ENCODE data around the gene LINGO1.

The LINGO1 gene

DNA sequence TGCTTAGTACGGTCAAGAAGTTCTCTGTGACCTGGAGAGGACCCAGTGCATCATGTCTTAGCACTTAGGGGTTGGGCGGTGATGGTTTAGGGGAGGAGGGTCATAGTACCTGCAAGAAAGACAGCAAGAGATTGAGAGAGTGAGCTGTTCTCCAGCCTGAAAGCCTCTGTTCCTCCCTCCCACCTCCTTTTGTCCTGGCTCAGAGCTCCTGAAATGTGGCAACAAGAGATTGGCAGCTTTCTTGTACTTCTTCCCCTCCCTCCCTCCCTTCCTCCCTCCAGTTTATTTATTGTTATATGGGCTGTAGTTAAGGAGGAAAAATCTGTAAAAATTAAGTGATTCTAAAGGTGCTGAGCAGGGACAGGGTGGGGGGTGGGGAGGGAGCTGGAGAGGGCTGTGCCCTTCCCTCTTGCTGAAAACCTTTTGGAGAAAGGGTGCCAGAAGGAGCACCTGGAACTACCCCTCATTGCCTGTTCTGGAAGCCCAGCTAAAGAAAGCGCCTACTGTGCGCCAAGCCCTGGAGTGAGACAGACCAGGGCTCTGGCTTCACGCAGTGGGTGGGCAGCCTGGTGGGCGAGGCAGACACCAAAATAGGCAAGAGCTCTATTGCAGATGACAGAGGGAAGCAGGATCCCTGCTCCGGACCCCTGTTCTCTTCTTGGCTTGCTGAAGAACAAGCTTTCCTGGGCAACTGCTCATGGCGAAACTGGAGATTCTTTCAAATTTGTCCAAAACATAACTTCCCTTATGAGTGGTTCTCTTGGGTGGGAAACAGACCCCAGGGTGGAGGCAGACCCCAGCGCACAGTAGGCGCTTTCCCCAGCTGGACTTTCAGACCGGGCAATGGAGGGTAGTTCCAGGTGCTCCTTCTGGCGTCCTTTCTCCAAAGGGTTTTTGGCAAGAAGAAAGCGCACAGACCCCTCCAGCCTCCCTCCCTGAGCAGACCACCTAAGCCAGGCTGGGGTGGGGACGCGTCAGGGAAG is 35.6 kb downstream of the LINGO1 start:
- no peak for DNase-seq (ENCODE audit: extremely low read depth, insufficient read length)

DNA sequence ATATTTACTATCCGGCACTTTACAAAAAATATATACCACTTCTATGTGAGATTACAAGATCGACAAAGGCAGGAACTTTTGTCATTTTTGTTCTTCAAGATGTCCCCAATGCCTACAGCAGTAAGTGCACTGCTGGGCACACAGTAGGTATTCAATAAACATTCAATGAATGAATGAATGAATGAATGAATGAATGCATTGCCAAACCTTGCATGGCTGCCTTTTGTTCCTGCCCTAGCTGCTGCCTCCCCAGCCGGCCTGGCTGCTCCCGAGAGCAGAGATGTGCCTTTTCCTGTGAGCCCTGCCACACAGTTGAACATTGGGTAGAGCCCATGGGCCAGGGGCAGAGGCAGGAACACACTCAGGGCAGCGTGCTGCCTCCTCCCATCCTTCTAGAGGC is 37.5 kb downstream of the LINGO1 start:
- Histone ChIP-seq H3K4me3 (replicated peaks; ENCODE audit: low read depth, low read length) (no peak overlapping the region), H3K36me3 (ENCODE audit: control insufficient read depth, insufficient read depth, low read length) (no peaks in the 10 kb centered on the region), H3K27me3 (replicated peaks; ENCODE audit: control insufficient read depth, insufficient read depth, low read length) (no peaks in the 10 kb centered on the region; the same call in 1 of the 2 replicates)
- DNase-seq (ENCODE audit: extremely low read depth, insufficient read length) = no peak
- TF ChIP-seq, protein P1, sequence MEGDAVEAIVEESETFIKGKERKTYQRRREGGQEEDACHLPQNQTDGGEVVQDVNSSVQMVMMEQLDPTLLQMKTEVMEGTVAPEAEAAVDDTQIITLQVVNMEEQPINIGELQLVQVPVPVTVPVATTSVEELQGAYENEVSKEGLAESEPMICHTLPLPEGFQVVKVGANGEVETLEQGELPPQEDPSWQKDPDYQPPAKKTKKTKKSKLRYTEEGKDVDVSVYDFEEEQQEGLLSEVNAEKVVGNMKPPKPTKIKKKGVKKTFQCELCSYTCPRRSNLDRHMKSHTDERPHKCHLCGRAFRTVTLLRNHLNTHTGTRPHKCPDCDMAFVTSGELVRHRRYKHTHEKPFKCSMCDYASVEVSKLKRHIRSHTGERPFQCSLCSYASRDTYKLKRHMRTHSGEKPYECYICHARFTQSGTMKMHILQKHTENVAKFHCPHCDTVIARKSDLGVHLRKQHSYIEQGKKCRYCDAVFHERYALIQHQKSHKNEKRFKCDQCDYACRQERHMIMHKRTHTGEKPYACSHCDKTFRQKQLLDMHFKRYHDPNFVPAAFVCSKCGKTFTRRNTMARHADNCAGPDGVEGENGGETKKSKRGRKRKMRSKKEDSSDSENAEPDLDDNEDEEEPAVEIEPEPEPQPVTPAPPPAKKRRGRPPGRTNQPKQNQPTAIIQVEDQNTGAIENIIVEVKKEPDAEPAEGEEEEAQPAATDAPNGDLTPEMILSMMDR (IDR thresholded peaks at IDR 0.05; ENCODE audit: insufficient read depth, low read length, poor library complexity, severe bottlenecking) = no peak

More for the DNA sequence above, 35.6 kb downstream of the LINGO1 start:
- TF ChIP-seq, protein P1 (IDR thresholded peaks at IDR 0.05; ENCODE audit: insufficient read depth, low read length, poor library complexity, severe bottlenecking) = no peak
- no peaks in the 10 kb centered on the region; the same call in none of the 2 replicates for H3K27me3 ChIP-seq (replicated peaks; ENCODE audit: control insufficient read depth, insufficient read depth, low read length)
- H3K4me3 ChIP-seq (replicated peaks; ENCODE audit: low read depth, low read length) = no peak overlapping the region
- H3K36me3 ChIP-seq (ENCODE audit: control insufficient read depth, insufficient read depth, low read length) = no peaks in the 10 kb centered on the region

DNA sequence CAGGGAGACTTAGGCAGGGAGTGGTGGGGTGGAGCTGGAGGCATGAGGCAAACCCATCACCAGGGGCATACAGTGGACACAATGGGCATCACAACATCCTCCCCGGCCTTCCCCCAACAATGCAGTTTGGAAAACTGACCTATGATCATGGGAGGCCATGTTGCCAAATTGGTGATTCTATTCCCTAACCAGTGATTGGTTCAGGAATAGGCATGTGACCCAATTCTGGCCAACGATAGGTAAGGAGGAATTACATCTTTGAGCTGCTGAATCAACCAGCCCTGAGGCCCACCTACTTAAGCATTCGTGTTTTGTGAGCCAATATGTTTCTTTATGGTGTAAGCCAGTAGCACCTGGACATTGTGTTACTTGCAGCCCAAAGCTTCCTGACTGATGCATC is 40.0 kb downstream of the LINGO1 start:
- TF ChIP-seq, protein P1 (IDR thresholded peaks at IDR 0.05; ENCODE audit: insufficient read depth, low read length, poor library complexity, severe bottlenecking) = no peak
- no peaks in the 10 kb centered on the region; the same call in 1 of the 2 replicates for H3K27me3 ChIP-seq (replicated peaks; ENCODE audit: control insufficient read depth, insufficient read depth, low read length)
- no peak for DNase-seq (ENCODE audit: extremely low read depth, insufficient read length)
- H3K4me3 ChIP-seq (replicated peaks; ENCODE audit: low read depth, low read length) = no peak overlapping the region
- H3K36me3 ChIP-seq (ENCODE audit: control insufficient read depth, insufficient read depth, low read length) = no peaks in the 10 kb centered on the region

DNA sequence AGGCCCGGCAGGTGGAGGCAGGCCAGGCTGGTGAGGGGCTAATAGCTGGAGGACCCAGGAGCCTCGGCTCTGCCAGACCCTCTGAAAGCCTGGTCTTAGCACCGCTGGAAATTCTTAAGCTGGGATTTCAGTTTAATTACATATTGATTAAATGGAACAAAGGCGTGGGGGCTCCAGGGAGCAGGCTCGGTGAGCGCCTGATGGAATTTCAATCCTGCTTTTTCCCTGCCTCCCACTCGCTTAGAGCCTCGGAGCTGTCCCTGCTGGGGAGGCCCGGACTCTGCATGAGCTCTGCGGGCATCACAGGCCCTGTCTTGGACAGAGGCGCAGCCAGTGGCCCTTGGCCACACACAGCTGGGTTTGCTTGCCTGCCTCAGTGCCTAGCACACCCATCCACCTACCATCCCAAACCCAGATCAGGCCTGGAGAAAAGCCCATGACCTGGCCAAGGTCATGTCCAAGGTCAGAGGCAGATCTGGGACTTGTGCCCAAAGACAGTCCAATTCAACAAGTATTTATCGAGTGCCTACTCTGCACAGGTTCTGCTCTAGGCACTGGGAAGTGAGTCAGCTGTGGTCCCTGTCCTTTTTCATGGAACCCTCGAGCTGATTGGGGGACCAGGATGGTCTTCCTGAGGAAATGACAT is 40.6 kb downstream of the LINGO1 start:
- TF ChIP-seq, protein P1 (IDR thresholded peaks at IDR 0.05; ENCODE audit: insufficient read depth, low read length, poor library complexity, severe bottlenecking) = no peak
- Histone ChIP-seq H3K36me3 (ENCODE audit: control insufficient read depth, insufficient read depth, low read length) (no peaks in the 10 kb centered on the region), H3K27me3 (replicated peaks; ENCODE audit: control insufficient read depth, insufficient read depth, low read length) (no peaks in the 10 kb centered on the region; the same call in 1 of the 2 replicates), H3K4me3 (replicated peaks; ENCODE audit: low read depth, low read length) (no peak overlapping the region)
- DNase-seq (ENCODE audit: extremely low read depth, insufficient read length) = no peak

DNA sequence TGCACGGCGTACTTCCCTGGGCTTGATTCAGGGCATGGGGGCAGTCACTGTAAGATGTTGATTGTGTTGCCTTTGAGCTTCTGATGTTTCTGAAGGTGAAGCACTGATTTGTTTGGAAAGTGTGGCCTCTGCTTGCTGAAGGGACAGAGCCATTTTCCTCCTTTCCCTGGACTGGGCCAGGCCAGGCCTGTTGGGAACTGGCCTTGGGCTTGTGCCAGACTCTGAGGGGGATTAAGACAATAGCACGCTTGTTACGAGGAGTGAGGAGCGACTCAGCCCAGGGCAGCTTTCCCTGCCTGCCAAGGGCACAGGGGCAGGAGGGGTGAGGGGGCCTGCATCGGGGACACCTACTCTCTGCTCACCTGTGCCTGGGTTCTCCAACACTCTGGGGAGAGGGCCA is 42.9 kb downstream of the LINGO1 start:
- TF ChIP-seq, protein P1 (IDR thresholded peaks at IDR 0.05; ENCODE audit: insufficient read depth, low read length, poor library complexity, severe bottlenecking) = no peak
- no peak overlapping the region for H3K4me3 ChIP-seq (replicated peaks; ENCODE audit: low read depth, low read length)
- no peaks in the 10 kb centered on the region; the same call in none of the 2 replicates for H3K27me3 ChIP-seq (replicated peaks; ENCODE audit: control insufficient read depth, insufficient read depth, low read length)
- no peaks in the 10 kb centered on the region for H3K36me3 ChIP-seq (ENCODE audit: control insufficient read depth, insufficient read depth, low read length)
- no peak for DNase-seq (ENCODE audit: extremely low read depth, insufficient read length)

Measured in GM06990 (cell line).